ENCODE data around the gene TUBA1B. TPM values are rescaled to one million over a fixed set of nuclear protein-coding genes. Genes with fewer than 3 reads are reported as not detected.
A peak's percentile ranks its signal among the peaks of the same experiment; 100 is the strongest.

The TUBA1B gene
- total RNA-seq, 2 donors from 2014 or later, result 1,474 to 1,587 TPM

DNA sequence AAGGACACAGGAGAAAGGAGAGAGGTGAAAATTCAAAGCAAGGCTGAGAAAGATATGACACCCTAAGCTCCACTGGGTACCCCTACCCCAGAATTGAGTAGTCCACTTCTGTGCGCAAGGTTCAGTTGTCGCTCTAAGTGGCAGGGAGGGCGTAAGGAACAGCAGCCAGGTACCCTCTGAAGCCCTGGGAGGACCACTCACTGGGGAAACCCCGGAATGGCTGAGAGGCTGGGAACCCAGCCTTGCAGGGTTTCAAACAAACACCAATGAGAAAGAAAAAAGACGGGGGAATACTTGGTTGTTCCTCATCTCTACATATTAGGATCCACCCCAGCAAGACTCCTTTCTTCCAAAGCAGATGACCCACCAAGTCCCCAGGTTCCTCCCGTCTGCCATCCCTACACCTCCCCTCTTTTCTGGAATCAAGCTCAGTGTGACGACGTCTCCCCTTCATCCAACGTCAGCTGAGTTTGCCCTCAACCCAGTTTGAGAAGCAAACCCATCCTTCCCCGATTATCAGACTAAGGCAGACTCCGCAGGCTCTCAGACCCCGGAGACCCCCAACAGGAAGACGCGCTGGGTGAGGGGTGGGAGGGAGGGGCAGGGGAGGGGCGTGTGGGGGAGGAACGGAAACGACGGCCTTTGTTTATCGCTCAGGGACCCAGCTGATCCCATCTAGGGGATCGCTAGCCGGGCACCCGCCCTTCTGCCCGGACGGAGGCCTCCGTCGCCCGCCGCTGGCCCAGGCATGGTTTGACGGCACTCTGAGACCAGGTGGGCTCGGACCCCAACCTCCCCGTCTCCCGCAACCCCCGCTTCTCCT is 21.3 kb downstream of the TUBA1B start:
- H3K27me3 Mint-ChIP-seq (ENCODE audit: insufficient read depth), result peaks cover 2% of the 10 kb centered on the region
- H3K4me1 Mint-ChIP-seq, result peaks cover 18% of the 10 kb centered on the region
- Histone ChIP-seq H3K27ac (ENCODE audit: low read depth, low read length) (peak overlapping the region; percentile 97), H3K36me3 (ENCODE audit: control insufficient read depth, insufficient read depth, low read length) (peaks cover 17% of the 10 kb centered on the region), H3K9me3 (ENCODE audit: control insufficient read depth, low read length) (peaks cover 19% of the 10 kb centered on the region), H3K27me3 (ENCODE audit: control insufficient read depth, insufficient read depth, low read length, poor library complexity, severe bottlenecking) (no peaks in the 10 kb centered on the region), H3K4me1 (ENCODE audit: control insufficient read depth, insufficient read depth, low read length) (peaks cover 3% of the 10 kb centered on the region), H3K4me3 (ENCODE audit: low read length) (peak overlapping the region; percentile 93), H3K9ac (ENCODE audit: extremely low read depth, low read length, poor library complexity, severe bottlenecking) (peak overlapping the region; percentile 90)
- WGBS, 2 experiments (ENCODE audit: insufficient coverage in 1 of 2, insufficient read length in 1 of 2), result 7 to 20% methylated on average over 13 to 32 of the region's 33 CpGs
- DNase-seq, result peak; percentile 83
- H3K9me3 Mint-ChIP-seq, result peaks cover 26% of the 10 kb centered on the region
- peaks cover 18% of the 10 kb centered on the region for H3K36me3 Mint-ChIP-seq (ENCODE audit: low read depth)
- H3K27ac Mint-ChIP-seq, result peak overlapping the region; percentile 95
- TF ChIP-seq, protein P1, sequence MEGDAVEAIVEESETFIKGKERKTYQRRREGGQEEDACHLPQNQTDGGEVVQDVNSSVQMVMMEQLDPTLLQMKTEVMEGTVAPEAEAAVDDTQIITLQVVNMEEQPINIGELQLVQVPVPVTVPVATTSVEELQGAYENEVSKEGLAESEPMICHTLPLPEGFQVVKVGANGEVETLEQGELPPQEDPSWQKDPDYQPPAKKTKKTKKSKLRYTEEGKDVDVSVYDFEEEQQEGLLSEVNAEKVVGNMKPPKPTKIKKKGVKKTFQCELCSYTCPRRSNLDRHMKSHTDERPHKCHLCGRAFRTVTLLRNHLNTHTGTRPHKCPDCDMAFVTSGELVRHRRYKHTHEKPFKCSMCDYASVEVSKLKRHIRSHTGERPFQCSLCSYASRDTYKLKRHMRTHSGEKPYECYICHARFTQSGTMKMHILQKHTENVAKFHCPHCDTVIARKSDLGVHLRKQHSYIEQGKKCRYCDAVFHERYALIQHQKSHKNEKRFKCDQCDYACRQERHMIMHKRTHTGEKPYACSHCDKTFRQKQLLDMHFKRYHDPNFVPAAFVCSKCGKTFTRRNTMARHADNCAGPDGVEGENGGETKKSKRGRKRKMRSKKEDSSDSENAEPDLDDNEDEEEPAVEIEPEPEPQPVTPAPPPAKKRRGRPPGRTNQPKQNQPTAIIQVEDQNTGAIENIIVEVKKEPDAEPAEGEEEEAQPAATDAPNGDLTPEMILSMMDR (conservative IDR thresholded peaks at IDR 0.05), result no peak
- peak overlapping the region; percentile 95 for H3K4me3 Mint-ChIP-seq

DNA sequence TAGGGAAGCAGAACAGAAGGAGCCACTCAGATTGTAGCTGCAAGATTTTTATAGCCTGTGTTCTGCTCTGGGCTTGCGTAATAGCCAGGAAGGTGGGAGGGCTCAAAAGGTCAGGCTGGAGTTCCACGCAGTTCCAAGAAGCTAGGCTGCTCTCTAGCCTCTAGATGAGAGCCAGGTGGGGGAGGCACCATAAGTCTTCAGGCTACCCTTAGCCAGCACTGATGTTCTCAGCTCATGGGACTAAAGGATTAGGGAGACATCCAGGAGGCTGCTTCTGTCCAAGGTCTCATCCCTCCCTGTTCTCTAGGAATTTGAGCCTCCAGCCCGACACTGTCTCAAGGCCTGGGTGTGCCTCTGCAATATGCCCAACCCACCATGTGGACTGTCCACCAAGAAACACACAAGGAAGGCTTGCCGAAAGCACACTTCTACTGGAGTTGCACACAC is 22.2 kb downstream of the TUBA1B start:
- H3K27me3 ChIP-seq (ENCODE audit: control insufficient read depth, insufficient read depth, low read length, poor library complexity, severe bottlenecking), result no peaks in the 10 kb centered on the region
- Mint-ChIP-seq H3K27ac (no peak overlapping the region), H3K9me3 (peaks cover 24% of the 10 kb centered on the region), H3K4me1 (peaks cover 18% of the 10 kb centered on the region), H3K4me3 (peak overlapping the region; percentile 95), H3K36me3 (ENCODE audit: low read depth) (peaks cover 25% of the 10 kb centered on the region), H3K27me3 (ENCODE audit: insufficient read depth) (peaks cover 2% of the 10 kb centered on the region)
- H3K27ac ChIP-seq (ENCODE audit: low read depth, low read length), result no peak overlapping the region
- 93 to 96% methylated on average over 3 to 4 of the region's 4 CpGs for WGBS, 2 experiments (ENCODE audit: insufficient coverage in 1 of 2, insufficient read length in 1 of 2)
- peak overlapping the region; percentile 93 for H3K4me3 ChIP-seq (ENCODE audit: low read length)
- TF ChIP-seq, protein P1 (conservative IDR thresholded peaks at IDR 0.05), result no peak
- H3K4me1 ChIP-seq (ENCODE audit: control insufficient read depth, insufficient read depth, low read length), result peaks cover 3% of the 10 kb centered on the region
- H3K9me3 ChIP-seq (ENCODE audit: control insufficient read depth, low read length), result peaks cover 19% of the 10 kb centered on the region
- H3K36me3 ChIP-seq (ENCODE audit: control insufficient read depth, insufficient read depth, low read length), result peaks cover 23% of the 10 kb centered on the region
- peak overlapping the region; percentile 29 for H3K9ac ChIP-seq (ENCODE audit: extremely low read depth, low read length, poor library complexity, severe bottlenecking)
- no peak for DNase-seq

DNA sequence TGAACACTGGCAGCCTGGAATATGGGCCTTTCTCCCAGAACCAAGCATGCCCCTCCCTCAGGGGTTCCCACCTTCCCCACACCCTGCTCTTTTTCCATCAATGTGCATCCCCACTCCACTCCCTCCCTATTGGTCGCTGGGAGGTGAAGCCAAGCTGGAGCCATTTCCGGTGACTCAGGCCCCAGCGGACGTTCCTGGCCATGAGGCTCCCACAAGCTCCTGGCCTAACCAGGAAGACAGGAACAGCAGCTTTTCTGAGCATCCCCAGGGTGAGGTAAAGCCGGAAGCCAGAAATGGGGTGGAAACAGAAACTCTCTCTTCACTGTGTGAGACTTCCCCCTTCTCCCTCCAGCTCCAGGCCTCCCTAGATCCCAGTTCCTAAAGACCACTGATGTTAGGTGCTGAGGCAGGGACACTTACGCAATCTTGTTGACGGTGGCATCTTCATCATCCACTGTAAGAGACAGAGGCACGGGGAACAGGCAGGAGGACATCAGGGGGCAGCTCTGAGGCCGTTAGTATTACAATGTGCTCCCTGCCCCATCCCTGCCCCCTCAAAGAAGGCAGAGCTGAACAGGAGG is 25.6 kb downstream of the TUBA1B start:
- H3K9me3 Mint-ChIP-seq, result no peaks in the 10 kb centered on the region
- no peaks in the 10 kb centered on the region for H3K27me3 Mint-ChIP-seq (ENCODE audit: insufficient read depth)
- Histone ChIP-seq H3K27me3 (ENCODE audit: control insufficient read depth, insufficient read depth, low read length, poor library complexity, severe bottlenecking) (no peaks in the 10 kb centered on the region), H3K4me1 (ENCODE audit: control insufficient read depth, insufficient read depth, low read length) (peaks cover 3% of the 10 kb centered on the region), H3K27ac (ENCODE audit: low read depth, low read length) (no peak overlapping the region), H3K4me3 (ENCODE audit: low read length) (no peak overlapping the region), H3K9me3 (ENCODE audit: control insufficient read depth, low read length) (no peaks in the 10 kb centered on the region), H3K9ac (ENCODE audit: extremely low read depth, low read length, poor library complexity, severe bottlenecking) (no peak overlapping the region), H3K36me3 (ENCODE audit: control insufficient read depth, insufficient read depth, low read length) (peaks cover 55% of the 10 kb centered on the region)
- 92 to 93% methylated on average over 4 to 9 of the region's 9 CpGs for WGBS, 2 experiments (ENCODE audit: insufficient coverage in 1 of 2, insufficient read length in 1 of 2)
- H3K4me1 Mint-ChIP-seq, result peaks cover 14% of the 10 kb centered on the region
- TF ChIP-seq, protein P1 (conservative IDR thresholded peaks at IDR 0.05), result no peak
- H3K36me3 Mint-ChIP-seq (ENCODE audit: low read depth), result peaks cover 44% of the 10 kb centered on the region
- H3K27ac Mint-ChIP-seq, result no peak overlapping the region
- DNase-seq, result no peak
- no peak overlapping the region for H3K4me3 Mint-ChIP-seq
